CD4-positive, alpha-beta T cell (primary cell): ENCODE results near the gene ARHGEF17. TPM values are rescaled to one million over a fixed set of nuclear protein-coding genes. Genes with fewer than 3 reads are reported as not detected.

Experiments used
- ATAC-seq: fragments of 200-7000 bp; cut with Tn5 transposase; one replicate; pipeline ENCODE4 v1.10.0; 2022; ENCODE audit warnings: mild to moderate bottlenecking; ENCODE audit not compliant: poor library complexity
- CTCF ChIA-PET: fragments of 350-600 bp; sonication (Branson Sonifier 250); formaldehyde crosslinking; loops from one replicate; lab custom pipeline; 2021; ENCODE audit warnings: antibody characterized with exemption, inconsistent platforms; lab: Charles Lee
- POLR2A ChIA-PET: fragments of 350-600 bp; sonication (Branson Sonifier 250); formaldehyde crosslinking; loops from one replicate; lab custom pipeline; 2021; ENCODE audit warnings: antibody characterized with exemption, inconsistent platforms; lab: Charles Lee
- DNase-seq, 14 experiments: peaks; one replicate each; pipeline ENCODE4 v3.0.0-alpha.2; 2013 to 2020; ENCODE audit warnings: mixed read lengths in 2 of 14
- H3K27ac ChIP-seq, 2 donors: one replicate each; pipeline versions ENCODE4 v1.5.1 to v1.7.0; 2013; ENCODE audit warnings: low read length in 2 of 2, low read depth in 1 of 2, mild to moderate bottlenecking in 1 of 2
- H3K27me3 ChIP-seq, 2 experiments: 1 replicate in 1 of 2; 2 replicates in 1 of 2; pipeline versions ENCODE4 v1.6.1 to v1.7.0; 2013; ENCODE audit warnings: low read length in 2 of 2, control low read depth in 1 of 2, mild to moderate bottlenecking in 1 of 2, moderate library complexity in 1 of 2; ENCODE audit not compliant: insufficient read depth in 2 of 2, control insufficient read depth in 1 of 2
- H3K36me3 ChIP-seq: one replicate; pipeline ENCODE4 v1.6.1; 2013; ENCODE audit warnings: low read length, control low read depth; ENCODE audit not compliant: insufficient read depth
- H3K4me1 ChIP-seq: one replicate; pipeline ENCODE4 v1.6.1; 2013; ENCODE audit warnings: low read length, control low read depth; ENCODE audit not compliant: insufficient read depth
- H3K4me3 ChIP-seq: one replicate; pipeline ENCODE4 v1.5.1; 2013; ENCODE audit warnings: mild to moderate bottlenecking, low read length, moderate library complexity
- H3K9me3 ChIP-seq, 2 experiments: 1 replicate in 1 of 2; 2 replicates in 1 of 2; pipeline versions ENCODE4 v1.6.1 to v1.7.0; 2013; ENCODE audit warnings: low read length in 2 of 2, mild to moderate bottlenecking in 2 of 2, control low read depth in 1 of 2, moderate library complexity in 1 of 2; ENCODE audit not compliant: control insufficient read depth in 1 of 2, insufficient read depth in 1 of 2
- H3K27ac Mint-ChIP-seq: one replicate; pipeline ENCODE4 v1.8.0; 2020; ENCODE audit warnings: mixed read lengths
- H3K27me3 Mint-ChIP-seq: one replicate; pipeline ENCODE4 v1.8.0; 2021; ENCODE audit warnings: mixed read lengths
- H3K36me3 Mint-ChIP-seq: one replicate; pipeline ENCODE4 v1.8.0; 2021; ENCODE audit warnings: low read depth, mixed read lengths
- H3K4me1 Mint-ChIP-seq: one replicate; pipeline ENCODE4 v1.8.0; 2021; ENCODE audit warnings: low read depth, mixed read lengths
- H3K4me3 Mint-ChIP-seq: one replicate; pipeline ENCODE4 v1.8.0; 2020; ENCODE audit warnings: mild to moderate bottlenecking, mixed read lengths
- H3K9me3 Mint-ChIP-seq: one replicate; pipeline ENCODE4 v1.8.0; 2020; ENCODE audit warnings: mixed read lengths
- CTCF ChIP-seq: fragments of 200-600 bp; IDR thresholded peaks from one replicate; pipeline ENCODE4 v1.8.0; 2022; ENCODE audit warnings: antibody characterized with exemption, mild to moderate bottlenecking
- intact Hi-C, 2 experiments: fragments of 100-400 bp; cut with DNase I in 1 of 2; cut with micrococcal nuclease in 1 of 2; formaldehyde crosslinking; loops; one replicate each; pipeline versions ENCODE4 v1.15.1 to v1.9.0; 2023 to 2025; cut with DNase I, micrococcal nuclease
- total RNA-seq, 174 experiments: library from RNA in 2 of 174; stranded (reverse) in 2 of 174; gene quantifications; one replicate each; pipeline ENCODE4 v1.2.3 and lab custom pipeline; 2021 to 2026

ARHGEF17 gene
- total RNA-seq, 2 experiments from 2014 or later = not detected

DNA sequence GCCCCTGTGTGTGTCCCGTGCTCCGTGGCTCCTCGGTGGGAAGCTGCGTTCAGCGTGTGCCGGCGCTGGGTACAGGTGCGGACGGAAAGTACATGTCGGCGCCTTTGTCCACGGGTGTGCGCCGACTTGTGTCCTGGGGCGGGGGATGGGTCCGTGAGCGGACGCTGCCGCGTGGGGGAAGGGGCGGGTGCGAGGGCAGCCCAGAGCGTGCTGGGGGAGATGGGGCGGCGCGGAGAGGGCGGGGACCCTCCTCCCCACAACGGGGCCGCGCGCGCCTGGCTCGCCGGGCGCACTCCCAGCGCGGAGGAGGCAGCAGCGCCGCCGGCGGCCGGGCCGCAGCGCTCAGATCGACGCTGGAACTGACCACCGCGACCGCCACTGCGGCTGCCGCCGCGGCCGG lies 34.6 kb downstream of the ARHGEF17 start:
- H3K36me3 ChIP-seq = no peaks in the 10 kb centered on the region
- intact Hi-C loops = no loop called here
- ATAC-seq = no peak
- H3K9me3 ChIP-seq = no peaks in the 10 kb centered on the region
- no peaks in the 10 kb centered on the region for H3K4me1 ChIP-seq
- H3K4me3 ChIP-seq = no peak overlapping the region
- Mint-ChIP-seq H3K27me3 (no peaks in the 10 kb centered on the region), H3K9me3 (no peaks in the 10 kb centered on the region), H3K4me1 (no peaks in the 10 kb centered on the region), H3K4me3 (no peak overlapping the region), H3K27ac (no peak overlapping the region), H3K36me3 (no peaks in the 10 kb centered on the region)
- TF ChIP-seq CTCF = no peak
- no peak overlapping the region for H3K27ac ChIP-seq
- POLR2A ChIA-PET = no interaction called here
- no peaks in the 10 kb centered on the region for H3K27me3 ChIP-seq
- CTCF ChIA-PET = no interaction called here
- no peak for DNase-seq

DNA sequence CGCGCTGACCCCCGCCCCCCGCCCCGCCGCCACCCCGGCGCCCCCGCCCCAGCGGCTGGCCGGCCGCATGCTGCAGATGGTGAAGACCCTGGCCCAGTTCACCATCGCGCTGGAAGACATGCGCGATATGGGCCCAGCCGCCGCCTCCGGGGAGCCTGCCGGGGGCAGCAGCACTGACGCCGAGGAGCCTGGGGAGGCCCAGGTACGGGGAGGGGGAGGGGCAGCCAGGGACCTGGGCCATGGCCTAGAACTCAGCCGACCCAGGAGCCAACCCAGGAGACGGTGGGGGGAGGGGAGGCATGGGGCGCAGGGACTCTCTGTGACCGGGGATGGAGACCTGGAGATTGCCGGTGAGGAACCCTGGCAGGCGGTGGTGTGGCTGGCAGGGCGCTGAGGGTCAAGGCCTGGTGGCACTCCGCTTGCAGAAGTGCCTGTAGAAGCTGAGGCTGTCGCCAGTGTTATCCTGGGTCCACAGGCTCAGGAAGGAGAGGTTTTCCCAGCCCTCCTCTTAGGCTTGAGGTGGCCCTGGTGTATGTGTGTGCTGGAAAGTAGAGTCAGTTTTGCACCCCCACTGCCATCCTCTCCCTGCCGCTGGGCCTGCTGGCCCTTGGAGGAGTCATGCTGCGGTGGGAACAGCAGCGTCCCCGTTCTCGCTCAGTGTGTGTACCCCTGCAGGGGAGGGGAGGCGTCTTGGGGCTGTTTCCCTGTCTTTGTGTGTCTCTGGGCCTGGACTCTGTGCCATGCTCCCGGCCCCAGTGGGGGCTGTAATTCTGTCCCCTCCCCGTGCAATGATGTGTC lies 35.2 kb downstream of the ARHGEF17 start:
- Histone ChIP-seq H3K36me3 (no peaks in the 10 kb centered on the region), H3K9me3 (no peaks in the 10 kb centered on the region), H3K27me3 (no peaks in the 10 kb centered on the region), H3K4me3 (no peak overlapping the region), H3K27ac (no peak overlapping the region), H3K4me1 (no peaks in the 10 kb centered on the region)
- intact Hi-C loops = no loop called here
- ATAC-seq = no peak
- H3K27me3 Mint-ChIP-seq = no peaks in the 10 kb centered on the region
- no peaks in the 10 kb centered on the region for H3K36me3 Mint-ChIP-seq
- no peak for TF ChIP-seq CTCF
- POLR2A ChIA-PET = no interaction called here
- CTCF ChIA-PET = no interaction called here
- no peak overlapping the region for H3K27ac Mint-ChIP-seq
- H3K9me3 Mint-ChIP-seq = no peaks in the 10 kb centered on the region
- H3K4me1 Mint-ChIP-seq = no peaks in the 10 kb centered on the region
- H3K4me3 Mint-ChIP-seq = no peak overlapping the region
- DNase-seq = no peak

- H3K27me3 Mint-ChIP-seq = no peaks in the 10 kb centered on the region
- CTCF ChIA-PET = no interaction called here
- Histone ChIP-seq H3K36me3 (no peaks in the 10 kb centered on the region), H3K4me1 (no peaks in the 10 kb centered on the region), H3K9me3 (no peaks in the 10 kb centered on the region), H3K27ac (no peak overlapping the region), H3K4me3 (no peak overlapping the region), H3K27me3 (no peaks in the 10 kb centered on the region)
- H3K27ac Mint-ChIP-seq = no peak overlapping the region
- H3K4me3 Mint-ChIP-seq = no peak overlapping the region
- no peaks in the 10 kb centered on the region for H3K9me3 Mint-ChIP-seq
- H3K4me1 Mint-ChIP-seq = no peaks in the 10 kb centered on the region
- no peak for TF ChIP-seq CTCF
- no peak for DNase-seq
- no peak for ATAC-seq
- POLR2A ChIA-PET = no interaction called here
- intact Hi-C loops = no loop called here
- H3K36me3 Mint-ChIP-seq = no peaks in the 10 kb centered on the region
Observed at GRCh38 chr11:73344191-73344607, 36.1 kb downstream of the ARHGEF17 start.
